T-helper 1 cell treated with Interleukin-12 subunit alpha and Interleukin-12 subunit beta and Interleukin-4 antibody, amounts not matched to agents 30 ng/mL and 1 ng/mL, for 36 hours (primary cell): ENCODE data around the gene RPH3AL. TPM values are rescaled to one million over a fixed set of nuclear protein-coding genes. Genes with fewer than 3 reads are reported as not detected.

Experiments used
- intact Hi-C: fragments of 100-400 bp; cut with micrococcal nuclease; formaldehyde crosslinking; loops from one replicate; pipeline ENCODE4 v1.15.1; 2024
- total RNA-seq: library from RNA; stranded (reverse); gene quantifications from 2 replicates; pipeline ENCODE4 v1.2.3, GENCODE V29; 2022

The RPH3AL gene
- 1.9 and 2.6 TPM in 2 replicates for total RNA-seq

GRCh38 chr17:352421-353212 lies at the start of gene RPH3AL:
Gene RPH3AL (minus strand): TSS chr17:352807. CDS start chr17:327543, 25,264 bp downstream.
- intact Hi-C loops = no loop called here

GRCh38 chr17:400257-400656 lies 47.6 kb upstream of the RPH3AL start:
- intact Hi-C loops = no loop called here

- intact Hi-C loops = no loop called here
Measured at GRCh38 chr17:396788-397187, 44.2 kb upstream of the RPH3AL start.

- intact Hi-C loops = no loop called here
Measured at GRCh38 chr17:395974-396373, 43.4 kb upstream of the RPH3AL start.

- intact Hi-C loops = no loop called here
Measured at GRCh38 chr17:395179-395578, 42.6 kb upstream of the RPH3AL start.

GRCh38 chr17:394718-395095 lies 42.1 kb upstream of the RPH3AL start:
- intact Hi-C loops = no loop called here

- intact Hi-C loops = no loop called here
Measured at GRCh38 chr17:393806-394717, 41.5 kb upstream of the RPH3AL start.

GRCh38 chr17:391850-392249 lies 39.2 kb upstream of the RPH3AL start:
- intact Hi-C loops = no loop called here

GRCh38 chr17:390025-390424 lies 37.4 kb upstream of the RPH3AL start:
- intact Hi-C loops = no loop called here

GRCh38 chr17:388087-388486 lies 35.5 kb upstream of the RPH3AL start:
- intact Hi-C loops = no loop called here

GRCh38 chr17:386141-386876 lies 33.7 kb upstream of the RPH3AL start:
- intact Hi-C loops = loop anchor here (1.0 to 2.0 kb wide), 2 partner anchors 242 to 314 kb away; no protein-coding TSS in a partner anchor

GRCh38 chr17:385836-386140 lies 33.2 kb upstream of the RPH3AL start:
- intact Hi-C loops = loop anchor here (1.0 to 2.0 kb wide), 2 partner anchors 241 to 315 kb away; no protein-coding TSS in a partner anchor

- intact Hi-C loops = no loop called here
Measured at GRCh38 chr17:385178-385835, 32.7 kb upstream of the RPH3AL start.

GRCh38 chr17:384622-385177 lies 32.1 kb upstream of the RPH3AL start:
- intact Hi-C loops = no loop called here

- intact Hi-C loops = no loop called here
Measured at GRCh38 chr17:383771-384621, 31.4 kb upstream of the RPH3AL start.

GRCh38 chr17:382644-383533 lies 30.3 kb upstream of the RPH3AL start:
- intact Hi-C loops = no loop called here

- intact Hi-C loops = no loop called here
Measured at GRCh38 chr17:381941-382643, 29.5 kb upstream of the RPH3AL start.

GRCh38 chr17:381516-381915 lies 28.9 kb upstream of the RPH3AL start:
- intact Hi-C loops = no loop called here
